ENCODE results near the gene EPS15.

- TF ChIP-seq POLR2A (IDR thresholded peaks at IDR 0.05) (no peak), CTCF (IDR thresholded peaks at IDR 0.05) (no peak), EP300 (IDR thresholded peaks at IDR 0.05) (no peak), POLR2AphosphoS5 (IDR thresholded peaks at IDR 0.05) (no peak)
Measured at GRCh38 chr1:51420867-51421627, 98.0 kb downstream of the EPS15 start.

Measured in gastroesophageal sphincter (tissue), 3 donors.